HL-60 (cell line): ENCODE results near the gene RPS6KA3.

ENCODE experiments used
- DNase-seq, 2 experiments: peaks; one replicate each; pipeline ENCODE4 v3.0.0-alpha.2; 2010 to 2020; ENCODE audit warnings: low read depth in 1 of 2, low spot score in 1 of 2
- H3K27ac ChIP-seq: fragments of 250-450 bp; sonication (Bioruptor Pico); replicated peaks from 2 replicates; pipeline ENCODE4 v1.5.1; 2020; ENCODE audit warnings: mild to moderate bottlenecking, moderate library complexity
- H3K27me3 ChIP-seq: fragments of 250-450 bp; sonication (Bioruptor Pico); 2 replicates; pipeline ENCODE4 v1.5.1; 2021; ENCODE audit warnings: mild to moderate bottlenecking, moderate library complexity; ENCODE audit not compliant: insufficient read depth, poor library complexity, severe bottlenecking
- H3K4me3 ChIP-seq: replicated peaks from 2 replicates; pipeline ENCODE4 v1.5.1; 2011; ENCODE audit warnings: mild to moderate bottlenecking, control low read depth, low read length; ENCODE audit not compliant: insufficient read depth
- CTCF ChIP-seq: IDR thresholded peaks from one replicate; pipeline ENCODE4 v1.5.1; 2011; ENCODE audit warnings: low read length, control low read depth, inconsistent platforms; ENCODE audit not compliant: insufficient read depth
- GABPA ChIP-seq: IDR thresholded peaks from 2 replicates; pipeline ENCODE4 v1.6.1; 2012; ENCODE audit warnings: low read depth
- POLR2AphosphoS5 ChIP-seq: IDR thresholded peaks from 2 replicates; pipeline ENCODE4 v1.6.1; 2012; ENCODE audit warnings: low read depth
- REST ChIP-seq: IDR thresholded peaks from 2 replicates; pipeline ENCODE4 v1.6.1; 2012; ENCODE audit warnings: low read depth; ENCODE audit not compliant: insufficient replicate concordance
- SPI1 ChIP-seq: IDR thresholded peaks from 2 replicates; pipeline ENCODE4 v1.6.1; 2012; ENCODE audit warnings: low read depth, mild to moderate bottlenecking, borderline replicate concordance
- long read RNA-seq: library from polyadenylated mRNA; unstranded; transcript quantifications from one replicate; pipeline ENCODE4 v2.0.0, GENCODE V29; 2020

RPS6KA3 gene
- long read RNA-seq, full-length matches to known transcripts, result 5 of 19 reads
- long read RNA-seq, partial matches to known transcripts, result 10 of 19 reads
- long read RNA-seq, other reads (novel, unspliced or antisense), result 4 of 19 reads

GRCh38 chrX:20266810-20267606, at the start of gene RPS6KA3:
TSS of gene RPS6KA3 (minus strand) at chrX:20266909. CDS start at chrX:20266632, 277 bp downstream.
- H3K4me3 ChIP-seq, result peak within 1 kb of the TSS; percentile 70
- TF ChIP-seq CTCF (no peak), SPI1 (peak; percentile 59; the same call in 1 of the 2 replicates)
- no peaks in the 10 kb centered on the region for H3K27me3 ChIP-seq
- peak; percentile 56 to 88 for DNase-seq
- peak within 1 kb of the TSS; percentile 66 for H3K27ac ChIP-seq

- DNase-seq, result peak; percentile 31 to 63
- TF ChIP-seq CTCF, result no peak
- TF ChIP-seq REST, result no peak
- TF ChIP-seq POLR2AphosphoS5, result no peak
- peak; percentile 71 for TF ChIP-seq SPI1
- TF ChIP-seq GABPA, result no peak
- H3K27me3 ChIP-seq, result no peaks in the 10 kb centered on the region
- no peak overlapping the region for H3K4me3 ChIP-seq
- peak overlapping the region; percentile 57; the same call in 1 of the 2 replicates for H3K27ac ChIP-seq
Observed at GRCh38 chrX:20315140-20315539, 48.4 kb upstream of the RPS6KA3 start.

GRCh38 chrX:20313899-20314298, 47.2 kb upstream of the RPS6KA3 start:
- TF ChIP-seq SPI1 (peak; percentile 88), REST (no peak)
- Histone ChIP-seq H3K27me3 (no peaks in the 10 kb centered on the region), H3K4me3 (no peak overlapping the region), H3K27ac (peak overlapping the region; percentile 57)
- DNase-seq, result peak; percentile 38 to 78

GRCh38 chrX:20312018-20312417, 45.3 kb upstream of the RPS6KA3 start:
- no peak for TF ChIP-seq GABPA
- no peak for TF ChIP-seq REST
- no peak for TF ChIP-seq POLR2AphosphoS5
- no peak for TF ChIP-seq SPI1
- no peak for TF ChIP-seq CTCF
- no peaks in the 10 kb centered on the region for H3K27me3 ChIP-seq
- H3K27ac ChIP-seq, result no peak overlapping the region
- no peak for DNase-seq
- no peak overlapping the region for H3K4me3 ChIP-seq
